ENCODE results near the gene TRIL.

Gene TRIL

DNA sequence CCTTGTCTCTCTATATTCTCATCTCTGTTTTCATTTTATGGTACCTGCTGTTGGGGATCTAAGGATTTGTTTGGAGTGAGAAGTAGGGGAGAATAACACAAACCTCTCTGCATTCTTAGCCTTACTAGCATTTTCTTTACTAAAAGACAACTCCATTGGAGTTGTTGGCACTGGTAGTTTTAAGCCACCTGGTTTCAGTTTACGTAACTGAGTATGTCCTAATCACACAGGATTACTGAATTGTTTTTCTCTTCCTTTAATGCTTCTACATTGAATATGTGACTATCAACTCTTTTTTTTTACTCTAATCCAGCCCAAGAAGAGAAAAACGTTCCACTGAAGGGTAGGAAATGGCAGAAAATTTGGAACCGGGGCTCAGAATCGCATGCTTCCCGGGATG, 30.0 kb upstream of the TRIL start:
- no peak for DNase-seq (ENCODE audit: extremely low read depth, insufficient read length)

GRCh38 chr7:28986765-28987110, 28.6 kb upstream of the TRIL start:
- Histone ChIP-seq H3K4me3 (replicated peaks; ENCODE audit: low read depth, low read length) (no peak overlapping the region), H3K27me3 (replicated peaks; ENCODE audit: control insufficient read depth, insufficient read depth, low read length) (no peaks in the 10 kb centered on the region), H3K36me3 (ENCODE audit: control insufficient read depth, insufficient read depth, low read length) (no peaks in the 10 kb centered on the region)
- TF ChIP-seq, protein P1, sequence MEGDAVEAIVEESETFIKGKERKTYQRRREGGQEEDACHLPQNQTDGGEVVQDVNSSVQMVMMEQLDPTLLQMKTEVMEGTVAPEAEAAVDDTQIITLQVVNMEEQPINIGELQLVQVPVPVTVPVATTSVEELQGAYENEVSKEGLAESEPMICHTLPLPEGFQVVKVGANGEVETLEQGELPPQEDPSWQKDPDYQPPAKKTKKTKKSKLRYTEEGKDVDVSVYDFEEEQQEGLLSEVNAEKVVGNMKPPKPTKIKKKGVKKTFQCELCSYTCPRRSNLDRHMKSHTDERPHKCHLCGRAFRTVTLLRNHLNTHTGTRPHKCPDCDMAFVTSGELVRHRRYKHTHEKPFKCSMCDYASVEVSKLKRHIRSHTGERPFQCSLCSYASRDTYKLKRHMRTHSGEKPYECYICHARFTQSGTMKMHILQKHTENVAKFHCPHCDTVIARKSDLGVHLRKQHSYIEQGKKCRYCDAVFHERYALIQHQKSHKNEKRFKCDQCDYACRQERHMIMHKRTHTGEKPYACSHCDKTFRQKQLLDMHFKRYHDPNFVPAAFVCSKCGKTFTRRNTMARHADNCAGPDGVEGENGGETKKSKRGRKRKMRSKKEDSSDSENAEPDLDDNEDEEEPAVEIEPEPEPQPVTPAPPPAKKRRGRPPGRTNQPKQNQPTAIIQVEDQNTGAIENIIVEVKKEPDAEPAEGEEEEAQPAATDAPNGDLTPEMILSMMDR (IDR thresholded peaks at IDR 0.05; ENCODE audit: insufficient read depth, low read length, poor library complexity, severe bottlenecking): no peak
- DNase-seq (ENCODE audit: extremely low read depth, insufficient read length): no peak

More for the DNA sequence above, 30.0 kb upstream of the TRIL start:
- TF ChIP-seq, protein P1 (IDR thresholded peaks at IDR 0.05; ENCODE audit: insufficient read depth, low read length, poor library complexity, severe bottlenecking): no peak
- no peaks in the 10 kb centered on the region for H3K36me3 ChIP-seq (ENCODE audit: control insufficient read depth, insufficient read depth, low read length)
- no peaks in the 10 kb centered on the region for H3K27me3 ChIP-seq (replicated peaks; ENCODE audit: control insufficient read depth, insufficient read depth, low read length)
- no peak overlapping the region for H3K4me3 ChIP-seq (replicated peaks; ENCODE audit: low read depth, low read length)

DNA sequence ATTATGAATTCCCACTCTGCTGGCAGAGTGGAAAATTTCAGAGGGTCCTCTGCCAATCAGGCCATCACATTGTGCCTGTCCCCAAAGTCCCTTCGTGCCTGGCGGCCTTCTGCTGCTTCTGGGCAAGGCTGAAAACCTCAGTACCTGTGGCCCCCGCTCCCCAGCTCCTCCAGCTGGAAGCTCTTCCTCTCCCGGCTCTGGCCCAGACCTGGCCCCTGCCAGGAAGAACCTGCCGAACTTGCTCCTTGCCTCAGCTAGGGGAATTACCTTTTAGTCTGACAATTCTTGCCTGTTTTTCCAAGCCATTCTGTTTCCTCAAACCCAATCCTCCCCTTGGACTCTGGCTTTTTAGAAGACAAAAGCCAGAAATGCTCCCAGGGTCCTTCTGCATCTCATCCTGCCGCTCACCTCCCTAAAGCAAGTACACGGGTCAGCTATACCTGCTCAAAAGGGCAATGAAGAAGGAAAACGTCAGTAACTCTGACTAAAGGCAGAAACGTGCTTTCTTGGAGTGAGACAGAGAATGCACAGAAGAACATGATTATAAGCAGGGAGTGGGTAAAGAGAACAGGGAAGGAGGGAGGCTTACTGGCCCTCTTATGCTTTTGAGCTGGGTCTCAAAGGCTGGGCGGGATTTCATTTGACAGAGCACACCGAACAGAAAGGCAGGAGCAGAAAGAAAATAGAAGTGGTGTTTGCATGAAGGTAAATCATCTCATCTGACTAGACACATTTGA, 28.1 kb upstream of the TRIL start:
- Histone ChIP-seq H3K36me3 (ENCODE audit: control insufficient read depth, insufficient read depth, low read length) (no peaks in the 10 kb centered on the region), H3K4me3 (replicated peaks; ENCODE audit: low read depth, low read length) (no peak overlapping the region), H3K27me3 (replicated peaks; ENCODE audit: control insufficient read depth, insufficient read depth, low read length) (no peaks in the 10 kb centered on the region)
- TF ChIP-seq, protein P1 (IDR thresholded peaks at IDR 0.05; ENCODE audit: insufficient read depth, low read length, poor library complexity, severe bottlenecking): no peak
- DNase-seq (ENCODE audit: extremely low read depth, insufficient read length): no peak

GRCh38 chr7:28984631-28985030, 26.5 kb upstream of the TRIL start:
- no peaks in the 10 kb centered on the region; the same call in 1 of the 2 replicates for H3K27me3 ChIP-seq (replicated peaks; ENCODE audit: control insufficient read depth, insufficient read depth, low read length)
- no peak for DNase-seq (ENCODE audit: extremely low read depth, insufficient read length)
- no peaks in the 10 kb centered on the region for H3K36me3 ChIP-seq (ENCODE audit: control insufficient read depth, insufficient read depth, low read length)
- TF ChIP-seq, protein P1 (IDR thresholded peaks at IDR 0.05; ENCODE audit: insufficient read depth, low read length, poor library complexity, severe bottlenecking): no peak
- no peak overlapping the region for H3K4me3 ChIP-seq (replicated peaks; ENCODE audit: low read depth, low read length)

- TF ChIP-seq, protein P1 (IDR thresholded peaks at IDR 0.05; ENCODE audit: insufficient read depth, low read length, poor library complexity, severe bottlenecking): no peak
- H3K27me3 ChIP-seq (replicated peaks; ENCODE audit: control insufficient read depth, insufficient read depth, low read length): no peaks in the 10 kb centered on the region; the same call in 1 of the 2 replicates
- no peaks in the 10 kb centered on the region for H3K36me3 ChIP-seq (ENCODE audit: control insufficient read depth, insufficient read depth, low read length)
- H3K4me3 ChIP-seq (replicated peaks; ENCODE audit: low read depth, low read length): no peak overlapping the region
- no peak for DNase-seq (ENCODE audit: extremely low read depth, insufficient read length)
These were observed 26.1 kb upstream of the TRIL start for GRCh38 chr7:28984217-28984616.

Data from GM06990 (cell line).